BJ (cell line): Measurements from ENCODE around the gene CBLN1. TPM values are rescaled to one million over a fixed set of nuclear protein-coding genes. Genes with fewer than 3 reads are reported as not detected.

Experiments used
- CTCF ChIA-PET: fragments of 350-600 bp; formaldehyde crosslinking; extraction: SDS; loops from one replicate; lab custom pipeline; 2021; ENCODE audit warnings: antibody characterized with exemption, inconsistent platforms; lab: Yijun Ruan, JAX
- POLR2A ChIA-PET: fragments of 300-600 bp; sonication (Branson Sonifier 250); formaldehyde crosslinking; extraction: SDS; loops from one replicate; lab custom pipeline; 2021; ENCODE audit warnings: antibody characterized with exemption; lab: Charles Lee
- DNase-seq: peaks from one replicate; pipeline ENCODE4 v3.0.0-alpha.2; 2011; ENCODE audit warnings: low read depth
- H3K27me3 ChIP-seq: 2 replicates; pipeline ENCODE4 v1.6.0; 2011; ENCODE audit warnings: low read length; ENCODE audit not compliant: control insufficient read depth, insufficient read depth
- H3K36me3 ChIP-seq: 2 replicates; pipeline ENCODE4 v1.5.1; 2011; ENCODE audit warnings: low read length; ENCODE audit not compliant: control insufficient read depth, insufficient read depth
- H3K4me3 ChIP-seq: 2 replicates; pipeline ENCODE4 v1.5.1; 2011; ENCODE audit warnings: low read depth, mild to moderate bottlenecking, control low read depth, low read length
- CTCF ChIP-seq: IDR thresholded peaks from 2 replicates; pipeline ENCODE4 v1.5.1; 2011; ENCODE audit warnings: low read depth, mild to moderate bottlenecking, control low read depth, inconsistent platforms, low read length, moderate library complexity; ENCODE audit not compliant: insufficient read depth
- polyA plus RNA-seq: library from polyadenylated mRNA; depleted of rRNA; stranded (reverse); fragments of >200 nt; gene quantifications from 2 replicates; pipeline ENCODE4 v1.2.3, GENCODE V29; 2011

CBLN1 gene
- polyA plus RNA-seq, 1 experiment = not detected

- ChIA-PET CTCF (no interaction called here), POLR2A (no interaction called here)
- Histone ChIP-seq H3K4me3 (no peak overlapping the region), H3K27me3 (no peaks in the 10 kb centered on the region), H3K36me3 (no peaks in the 10 kb centered on the region)
- no peak for DNase-seq
- no peak for TF ChIP-seq CTCF
Observed at GRCh38 chr16:49262501-49262900, 19.1 kb downstream of the CBLN1 start.

GRCh38 chr16:49261930-49262329, 19.7 kb downstream of the CBLN1 start:
- H3K36me3 ChIP-seq = no peaks in the 10 kb centered on the region
- ChIA-PET CTCF (no interaction called here), POLR2A (no interaction called here)
- no peak for DNase-seq
- no peaks in the 10 kb centered on the region for H3K27me3 ChIP-seq
- H3K4me3 ChIP-seq = no peak overlapping the region
- no peak for TF ChIP-seq CTCF

DNA sequence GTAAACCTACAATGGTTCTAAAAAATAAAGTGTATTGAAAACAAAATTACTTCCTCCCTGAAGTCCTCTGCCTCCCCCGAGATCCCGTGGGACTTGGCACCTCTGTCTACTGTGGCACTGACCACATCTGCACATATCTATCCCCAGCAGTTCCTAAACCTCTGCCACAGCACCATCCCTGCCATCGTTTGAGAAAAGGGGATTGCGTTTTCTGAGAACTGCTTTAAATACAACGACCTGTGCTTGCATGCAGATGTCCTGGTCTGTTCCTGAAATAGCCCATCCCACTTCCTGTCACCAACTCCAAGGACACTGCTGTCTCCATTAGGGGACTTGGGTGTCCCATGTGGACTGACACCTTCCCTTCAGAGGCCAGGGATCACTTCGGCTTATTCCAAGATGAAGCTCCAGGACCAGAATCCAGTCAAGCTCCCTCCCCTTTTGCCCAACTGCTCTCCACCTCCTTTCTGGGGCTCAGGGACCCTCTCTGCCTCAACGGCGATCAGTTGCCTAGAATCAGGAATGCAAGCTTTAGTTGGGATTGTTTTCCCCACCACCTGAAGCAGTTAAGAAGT, 20.6 kb downstream of the CBLN1 start:
- no peaks in the 10 kb centered on the region for H3K36me3 ChIP-seq
- no peak overlapping the region for H3K4me3 ChIP-seq
- no peaks in the 10 kb centered on the region for H3K27me3 ChIP-seq
- no peak for DNase-seq
- ChIA-PET CTCF (no interaction called here), POLR2A (no interaction called here)
- no peak for TF ChIP-seq CTCF

- CTCF ChIA-PET = no interaction called here
- TF ChIP-seq CTCF = no peak
- Histone ChIP-seq H3K4me3 (no peak overlapping the region), H3K27me3 (no peaks in the 10 kb centered on the region), H3K36me3 (no peaks in the 10 kb centered on the region)
- POLR2A ChIA-PET = no interaction called here
- DNase-seq = no peak
Observed at GRCh38 chr16:49260253-49260652, 21.4 kb downstream of the CBLN1 start.

GRCh38 chr16:49259330-49259729, 22.3 kb downstream of the CBLN1 start:
- no peak overlapping the region for H3K4me3 ChIP-seq

More at GRCh38 chr16:49259330-49259729, 22.3 kb downstream of the CBLN1 start:
- DNase-seq = no peak
- no peak for TF ChIP-seq CTCF
- ChIA-PET POLR2A (no interaction called here), CTCF (interaction anchor here (0.8 kb wide), 1 partner anchor 10 kb away, joined by 3 read pairs; no protein-coding TSS in a partner anchor)
- H3K27me3 ChIP-seq = no peaks in the 10 kb centered on the region
- no peaks in the 10 kb centered on the region for H3K36me3 ChIP-seq
